SJCRH30 (cell line): Measurements from ENCODE around the gene RNF212. TPM values are rescaled to one million over a fixed set of nuclear protein-coding genes. Genes with fewer than 3 reads are reported as not detected.

Source experiments
- DNase-seq, 2 experiments: peaks; one replicate each; pipeline ENCODE4 v3.0.0-alpha.2; 2015 to 2020
- H3K27ac ChIP-seq: fragments of 250-450 bp; sonication (Bioruptor Pico); 2 replicates; pipeline ENCODE4 v1.5.1; 2020; ENCODE audit warnings: mild to moderate bottlenecking, moderate library complexity
- H3K27me3 ChIP-seq: fragments of 250-450 bp; sonication (Bioruptor Pico); 2 replicates; pipeline ENCODE4 v1.5.1; 2020; ENCODE audit warnings: mild to moderate bottlenecking, moderate library complexity
- H3K36me3 ChIP-seq: fragments of 250-450 bp; sonication (Bioruptor Pico); 2 replicates; pipeline ENCODE4 v1.5.1; 2020; ENCODE audit warnings: mild to moderate bottlenecking, moderate library complexity
- H3K4me1 ChIP-seq: fragments of 250-450 bp; sonication (Bioruptor Pico); 2 replicates; pipeline ENCODE4 v1.5.1; 2020; ENCODE audit warnings: mild to moderate bottlenecking, moderate library complexity
- H3K4me3 ChIP-seq: fragments of 250-450 bp; sonication (Bioruptor Pico); 2 replicates; pipeline ENCODE4 v1.5.1; 2020; ENCODE audit warnings: mild to moderate bottlenecking, moderate library complexity
- H3K9me3 ChIP-seq: fragments of 250-450 bp; sonication (Bioruptor Pico); replicated peaks from 2 replicates; pipeline ENCODE4 v1.5.1; 2020; ENCODE audit warnings: mild to moderate bottlenecking, moderate library complexity
- total RNA-seq: library from RNA; depleted of rRNA; stranded (reverse); fragments of >200 nt; shearing (Covaris generic); gene quantifications from 2 replicates; pipeline ENCODE4 v1.2.3, GENCODE V29; 2014; rRNA removed

Gene RNF212
- total RNA-seq, 1 experiment from 2014 or later, result not detected

- peaks cover 21% of the 10 kb centered on the region for H3K4me1 ChIP-seq
- no peak overlapping the region for H3K4me3 ChIP-seq
- H3K9me3 ChIP-seq, result no peaks in the 10 kb centered on the region
- no peak for DNase-seq
- peaks cover 13% of the 10 kb centered on the region; the same call in 1 of the 2 replicates for H3K27me3 ChIP-seq
- no peak overlapping the region for H3K27ac ChIP-seq
- peaks cover 26% of the 10 kb centered on the region for H3K36me3 ChIP-seq
Observed at GRCh38 chr4:1027219-1027914, 86.0 kb downstream of the RNF212 start.

DNA sequence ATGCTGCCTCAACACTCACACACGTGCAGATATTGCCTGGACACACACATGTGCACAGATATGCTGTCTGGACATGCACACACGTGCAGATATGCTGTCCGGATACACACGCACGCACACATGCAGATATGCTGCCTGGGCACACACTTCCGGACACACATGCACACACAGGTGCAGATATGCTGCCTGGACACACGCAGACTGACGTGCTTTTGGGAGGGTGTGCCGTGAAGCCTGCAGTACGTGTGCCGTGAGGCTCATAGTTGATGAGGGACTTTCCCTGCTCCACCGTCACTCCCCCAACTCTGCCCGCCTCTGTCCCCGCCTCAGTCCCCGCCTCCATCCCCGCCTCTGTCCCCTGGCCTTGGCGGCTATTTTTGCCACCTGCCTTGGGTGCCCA lies 87.2 kb downstream of the RNF212 start:
- Histone ChIP-seq H3K4me3 (no peak overlapping the region), H3K27me3 (peaks cover 4% of the 10 kb centered on the region; the same call in 1 of the 2 replicates), H3K27ac (no peak overlapping the region), H3K4me1 (peaks cover 30% of the 10 kb centered on the region), H3K9me3 (no peaks in the 10 kb centered on the region), H3K36me3 (peaks cover 27% of the 10 kb centered on the region)
- DNase-seq, result no peak

GRCh38 chr4:1024882-1025545 lies 88.3 kb downstream of the RNF212 start:
- DNase-seq, result no peak
- H3K4me1 ChIP-seq, result peaks cover 27% of the 10 kb centered on the region

GRCh38 chr4:1023895-1024740 lies 89.2 kb downstream of the RNF212 start:
- no peak overlapping the region for H3K27ac ChIP-seq
- H3K36me3 ChIP-seq, result peaks cover 27% of the 10 kb centered on the region
- no peaks in the 10 kb centered on the region for H3K27me3 ChIP-seq
- DNase-seq, result no peak
- H3K4me1 ChIP-seq, result peaks cover 34% of the 10 kb centered on the region
- H3K4me3 ChIP-seq, result no peak overlapping the region
- H3K9me3 ChIP-seq, result no peaks in the 10 kb centered on the region

More at GRCh38 chr4:1024882-1025545, 88.3 kb downstream of the RNF212 start:
- Histone ChIP-seq H3K4me3 (no peak overlapping the region), H3K36me3 (peaks cover 27% of the 10 kb centered on the region), H3K9me3 (no peaks in the 10 kb centered on the region), H3K27ac (no peak overlapping the region), H3K27me3 (no peaks in the 10 kb centered on the region)

DNA sequence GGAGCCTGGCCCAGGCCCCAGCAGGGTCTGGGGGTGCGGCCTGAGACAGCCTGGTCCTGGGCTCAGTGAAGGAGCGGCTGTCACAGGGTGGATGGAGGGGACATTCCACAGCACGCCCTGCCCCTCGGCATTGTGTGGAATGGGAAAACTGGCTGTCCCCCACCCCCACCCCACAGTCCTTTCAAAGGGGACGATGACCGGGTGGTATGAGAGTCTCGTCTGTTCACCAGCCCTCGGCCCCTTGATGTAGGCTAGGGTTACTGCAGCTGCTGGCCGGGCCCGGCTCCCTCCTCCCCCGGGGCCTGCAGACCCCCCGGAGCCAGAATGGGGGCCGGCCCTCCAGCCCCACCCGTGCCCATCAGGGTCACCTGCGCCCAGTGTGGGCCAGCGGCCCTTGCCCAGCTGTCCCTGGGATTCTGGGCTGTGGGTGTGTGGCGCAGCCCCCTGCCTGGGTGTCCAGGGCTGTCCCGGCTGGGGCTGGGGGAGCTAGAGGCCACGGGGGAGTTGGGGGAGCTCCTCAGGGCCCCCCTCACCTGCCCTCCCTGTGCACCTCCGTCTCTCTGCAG lies 90.2 kb downstream of the RNF212 start:
- no peak overlapping the region for H3K4me3 ChIP-seq
- H3K27me3 ChIP-seq, result no peaks in the 10 kb centered on the region
- no peaks in the 10 kb centered on the region for H3K9me3 ChIP-seq
- peaks cover 27% of the 10 kb centered on the region for H3K36me3 ChIP-seq
- DNase-seq, result no peak
- no peak overlapping the region for H3K27ac ChIP-seq
- peaks cover 43% of the 10 kb centered on the region for H3K4me1 ChIP-seq

- no peak overlapping the region for H3K27ac ChIP-seq
Observed at GRCh38 chr4:1022739-1023066, 90.7 kb downstream of the RNF212 start.

DNA sequence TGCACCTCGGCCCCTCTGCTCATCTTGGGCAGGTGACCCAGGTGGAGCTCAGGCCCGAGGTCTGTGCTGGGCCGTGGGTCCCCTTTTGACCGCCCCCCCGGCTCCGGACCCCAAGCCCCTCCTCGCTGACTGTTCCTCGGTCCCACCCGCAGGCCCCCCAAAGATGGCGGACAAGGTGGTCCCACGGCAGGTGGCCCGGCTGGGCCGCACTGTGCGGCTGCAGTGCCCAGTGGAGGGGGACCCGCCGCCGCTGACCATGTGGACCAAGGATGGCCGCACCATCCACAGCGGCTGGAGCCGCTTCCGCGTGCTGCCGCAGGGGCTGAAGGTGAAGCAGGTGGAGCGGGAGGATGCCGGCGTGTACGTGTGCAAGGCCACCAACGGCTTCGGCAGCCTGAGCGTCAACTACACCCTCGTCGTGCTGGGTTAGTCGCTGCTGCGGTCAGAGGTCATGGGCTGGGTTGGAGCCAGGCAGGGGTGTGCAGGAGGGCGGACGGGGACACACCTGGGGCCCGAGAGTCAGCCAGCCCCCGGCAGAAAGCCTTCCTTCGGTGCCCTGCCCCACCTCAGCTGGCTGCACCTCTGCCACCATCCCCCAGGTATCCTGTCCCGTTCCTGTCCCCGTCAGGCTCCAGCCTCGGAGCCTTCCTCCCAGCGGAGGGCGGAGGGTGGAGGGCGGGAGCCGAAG lies 91.2 kb downstream of the RNF212 start:
- Histone ChIP-seq H3K27ac (no peak overlapping the region), H3K4me3 (no peak overlapping the region), H3K4me1 (peaks cover 36% of the 10 kb centered on the region), H3K27me3 (no peaks in the 10 kb centered on the region), H3K9me3 (no peaks in the 10 kb centered on the region), H3K36me3 (peaks cover 27% of the 10 kb centered on the region)
- no peak for DNase-seq

More at GRCh38 chr4:1022739-1023066, 90.7 kb downstream of the RNF212 start:
- Histone ChIP-seq H3K36me3 (peaks cover 27% of the 10 kb centered on the region), H3K4me1 (peaks cover 41% of the 10 kb centered on the region), H3K27me3 (no peaks in the 10 kb centered on the region), H3K9me3 (no peaks in the 10 kb centered on the region), H3K4me3 (no peak overlapping the region)
- DNase-seq, result no peak

Other genes with a start within 250 kb of the RNF212 start
- gene GAK, start 181.2 kb downstream of the RNF212 start, total RNA-seq, result 74.2 and 81.1 TPM in 2 replicates
- 4.3 and 6.8 TPM in 2 replicates for gene TMEM175, start 181.1 kb downstream of the RNF212 start, total RNA-seq
- gene DGKQ, start 140.0 kb downstream of the RNF212 start, total RNA-seq, result 2.4 and 2.8 TPM in 2 replicates
- 1.8 and 2.3 TPM in 2 replicates for gene IDUA, start 126.5 kb downstream of the RNF212 start, total RNA-seq
- not detected in 2 replicates for gene SLC26A1, start 120.2 kb downstream of the RNF212 start, total RNA-seq
- 45.3 and 51.2 TPM in 2 replicates for gene FGFRL1, start 101.9 kb downstream of the RNF212 start, total RNA-seq
- gene SPON2, start 59.0 kb upstream of the RNF212 start, total RNA-seq, result 2.5 and 3.2 TPM in 2 replicates
- 141 and 143 TPM in 2 replicates for gene CTBP1, start 135.6 kb upstream of the RNF212 start, total RNA-seq
- gene MAEA, start 176.3 kb upstream of the RNF212 start, total RNA-seq, result 54.1 and 55.3 TPM in 2 replicates
- gene UVSSA, start 233.6 kb upstream of the RNF212 start, total RNA-seq, result 3.4 and 5.8 TPM in 2 replicates